H1 (cell line): ENCODE measurements around the gene MTMR2. TPM values are rescaled to one million over a fixed set of nuclear protein-coding genes. Genes with fewer than 3 reads are reported as not detected.

Source experiments
- CTCF ChIA-PET: fragments of 300-600 bp; sonication (Branson Sonifier 250); formaldehyde crosslinking; loops from one replicate; lab custom pipeline; 2021; ENCODE audit not compliant: partially characterized antibody; lab: Charles Lee
- POLR2A ChIA-PET: fragments of 300-600 bp; sonication (Branson Sonifier 250); formaldehyde crosslinking; loops from one replicate; lab custom pipeline; 2021; ENCODE audit warnings: inconsistent platforms; ENCODE audit not compliant: partially characterized antibody; lab: Charles Lee
- DNase-seq, 2 experiments: peaks; one replicate each; pipeline versions ENCODE4 v3.0.0 to v3.0.0-alpha.2; 2010 to 2022; ENCODE audit warnings: low spot score in 2 of 2, low read depth in 1 of 2, mixed read lengths in 1 of 2
- FAIRE-seq: peaks from 2 replicates; lab custom pipeline; 2011; peaks lifted over from hg19 to GRCh38; lab: Jason Lieb, UNC
- H2AFZ ChIP-seq: 2 replicates; pipeline ENCODE4 v1.8.1; 2012; ENCODE audit warnings: low read length, inconsistent platforms
- H2AK5ac ChIP-seq: 2 replicates; pipeline ENCODE4 v1.6.1; 2013; ENCODE audit warnings: low read depth, low read length
- H2BK120ac ChIP-seq: replicated peaks from 2 replicates; pipeline ENCODE3; 2013; ENCODE audit warnings: low read depth, low read length, inconsistent platforms
- H2BK12ac ChIP-seq: 2 replicates; pipeline ENCODE4 v1.6.1; 2013; ENCODE audit warnings: low read depth, low read length
- H2BK15ac ChIP-seq: 2 replicates; pipeline ENCODE4 v1.6.1; 2013; ENCODE audit warnings: low read length
- H2BK20ac ChIP-seq: 2 replicates; pipeline ENCODE4 v1.6.1; 2013; ENCODE audit warnings: low read length
- H2BK5ac ChIP-seq: 2 replicates; pipeline ENCODE4 v1.6.1; 2013; ENCODE audit warnings: low read depth, low read length
- H3K14ac ChIP-seq: 2 replicates; pipeline ENCODE4 v1.6.1; 2013; ENCODE audit warnings: inconsistent platforms; ENCODE audit not compliant: insufficient read length
- H3K18ac ChIP-seq: 2 replicates; pipeline ENCODE4 v1.6.1; 2013; ENCODE audit warnings: low read length; ENCODE audit errors: extremely low read depth
- H3K23ac ChIP-seq: 2 replicates; pipeline ENCODE4 v1.6.1; 2013; ENCODE audit warnings: inconsistent platforms; ENCODE audit not compliant: insufficient read length
- H3K23me2 ChIP-seq: 2 replicates; pipeline ENCODE4 v1.6.1; 2013; ENCODE audit warnings: low read depth, low read length
- H3K27ac ChIP-seq: 2 replicates; pipeline ENCODE4 v1.6.1; 2011; ENCODE audit warnings: low read depth, low read length, inconsistent platforms
- H3K27me3 ChIP-seq, 4 experiments: replicated peaks in 1 of 4; 1 replicate in 1 of 4; 2 replicates in 3 of 4; pipeline versions ENCODE4 v1.6.1 to v1.8.1; 2011 to 2013; ENCODE audit warnings: low read length in 3 of 4, mild to moderate bottlenecking in 3 of 4, inconsistent platforms in 2 of 4, mixed read lengths in 2 of 4, moderate library complexity in 1 of 4; ENCODE audit not compliant: control insufficient read depth in 3 of 4, insufficient read depth in 3 of 4; ENCODE audit errors: extremely low read depth in 1 of 4
- H3K36me3 ChIP-seq, 4 experiments: 2 replicates each; pipeline versions ENCODE4 v1.6.1 to v1.8.1; 2011 to 2013; ENCODE audit warnings: mild to moderate bottlenecking in 4 of 4, low read length in 3 of 4, moderate library complexity in 2 of 4, control low read depth in 1 of 4, inconsistent platforms in 1 of 4; ENCODE audit not compliant: insufficient read depth in 4 of 4, control insufficient read depth in 2 of 4
- H3K4ac ChIP-seq: replicated peaks from 2 replicates; pipeline ENCODE3; 2013; ENCODE audit warnings: low read length, low read depth, mixed read lengths, inconsistent platforms; ENCODE audit not compliant: insufficient read length
- H3K4me1 ChIP-seq, 4 experiments: replicated peaks in 1 of 4; 1 replicate in 1 of 4; 2 replicates in 3 of 4; pipeline versions ENCODE4 v1.6.1 to v1.8.1; 2011 to 2013; ENCODE audit warnings: low read length in 3 of 4, inconsistent platforms in 2 of 4, mixed read lengths in 1 of 4; ENCODE audit not compliant: insufficient read depth in 4 of 4, control insufficient read depth in 3 of 4
- H3K4me2 ChIP-seq, 2 experiments: 2 replicates each; pipeline versions ENCODE4 v1.6.1 to v1.8.1; 2011 to 2013; ENCODE audit warnings: low read depth in 2 of 2, low read length in 2 of 2, control low read depth in 1 of 2, inconsistent platforms in 1 of 2, mild to moderate bottlenecking in 1 of 2; ENCODE audit not compliant: insufficient read depth in 1 of 2
- H3K4me3 ChIP-seq, 4 experiments: fragments of 200-600, 300-600 bp in 1 of 4; sonication (generic), shearing (Covaris generic), sonication (Bioruptor Twin) in 1 of 4; 2 replicates each; pipeline versions ENCODE4 v1.5.1 to v1.8.1; 2011 to 2016; ENCODE audit warnings: low read length in 4 of 4, low read depth in 3 of 4, control low read depth in 2 of 4, inconsistent platforms in 2 of 4, mild to moderate bottlenecking in 2 of 4, mixed read lengths in 1 of 4, moderate library complexity in 1 of 4; ENCODE audit not compliant: insufficient read depth in 2 of 4; ENCODE audit errors: extremely low read depth in 1 of 4
- H3K56ac ChIP-seq: replicated peaks from 2 replicates; pipeline ENCODE3; 2013; ENCODE audit warnings: low read depth, mild to moderate bottlenecking, mixed read lengths, low read length, inconsistent platforms; ENCODE audit not compliant: insufficient read length
- H3K79me1 ChIP-seq: 2 replicates; pipeline ENCODE4 v1.6.1; 2013; ENCODE audit warnings: low read depth, low read length, control low read depth
- H3K79me2 ChIP-seq, 2 experiments: 2 replicates each; pipeline versions ENCODE4 v1.6.1 to v1.8.1; 2012 to 2013; ENCODE audit warnings: low read length in 2 of 2, mild to moderate bottlenecking in 2 of 2, inconsistent platforms in 1 of 2; ENCODE audit not compliant: insufficient read depth in 2 of 2, control insufficient read depth in 1 of 2
- H3K9ac ChIP-seq, 4 experiments: replicated peaks in 1 of 4; 1 replicate in 1 of 4; 2 replicates in 3 of 4; pipeline versions ENCODE4 v1.6.1 to v1.8.1; 2011 to 2013; ENCODE audit warnings: low read depth in 3 of 4, low read length in 3 of 4, control low read depth in 2 of 4, mild to moderate bottlenecking in 2 of 4, moderate library complexity in 2 of 4, inconsistent platforms in 1 of 4; ENCODE audit errors: extremely low read depth in 1 of 4
- H3K9me3 ChIP-seq, 2 experiments: 2 replicates each; pipeline versions ENCODE4 v1.6.1 to v1.8.1; 2012 to 2013; ENCODE audit warnings: mild to moderate bottlenecking in 2 of 2, moderate library complexity in 2 of 2, control low read depth in 1 of 2, inconsistent platforms in 1 of 2, low read depth in 1 of 2, low read length in 1 of 2, mixed read lengths in 1 of 2; ENCODE audit not compliant: insufficient read depth in 2 of 2
- H4K20me1 ChIP-seq, 2 experiments: replicated peaks in 1 of 2; 2 replicates each; pipeline versions ENCODE3 to v1.8.1; 2011 to 2013; ENCODE audit warnings: inconsistent platforms in 2 of 2, low read length in 2 of 2, mild to moderate bottlenecking in 1 of 2; ENCODE audit not compliant: insufficient read depth in 2 of 2, control insufficient read depth in 1 of 2
- H4K5ac ChIP-seq: 2 replicates; pipeline ENCODE4 v1.6.1; 2013; ENCODE audit warnings: low read length, low read depth, mixed read lengths, inconsistent platforms; ENCODE audit not compliant: insufficient read length
- H4K8ac ChIP-seq: 2 replicates; pipeline ENCODE4 v1.8.0; 2013; ENCODE audit warnings: mild to moderate bottlenecking, moderate library complexity, low read length, inconsistent platforms; ENCODE audit not compliant: insufficient read depth; ENCODE audit errors: extremely low read depth
- H4K91ac ChIP-seq: replicated peaks from 2 replicates; pipeline ENCODE3; 2013; ENCODE audit warnings: low read length, mixed read lengths, inconsistent platforms; ENCODE audit not compliant: insufficient read length
- ASH2L ChIP-seq: fragments of 200-600, 300-600 bp; sonication (generic); IDR thresholded peaks from one replicate; pipeline ENCODE4 v1.7.1; 2017; ENCODE audit warnings: low read length
- CHD2 ChIP-seq: IDR thresholded peaks from 2 replicates; pipeline ENCODE4 v1.6.1; 2012; ENCODE audit warnings: low read length, improper control_type of control experiment
- EP300 ChIP-seq, 2 experiments: IDR thresholded peaks; 1 replicate in 1 of 2; 2 replicates in 1 of 2; pipeline ENCODE4 v1.6.1; 2011 to 2012; ENCODE audit warnings: low read depth in 2 of 2, low read length in 2 of 2, mild to moderate bottlenecking in 2 of 2, borderline replicate concordance in 1 of 2, inconsistent platforms in 1 of 2, moderate library complexity in 1 of 2
- EZH2 ChIP-seq: fragments of 200-600 bp; sonication (generic); IDR thresholded peaks from 2 replicates; pipeline ENCODE4 v1.7.1; 2012; ENCODE audit warnings: low read depth, mild to moderate bottlenecking, moderate library complexity, low read length, inconsistent platforms; ENCODE audit not compliant: severe bottlenecking
- TCF12 ChIP-seq: IDR thresholded peaks from 2 replicates; pipeline ENCODE4 v1.6.1; 2011; ENCODE audit warnings: low read depth, mild to moderate bottlenecking, low read length
- WGBS, 2 experiments: shearing (Covaris generic) in 1 of 2; methylation state at CpG; one replicate each; pipeline versions ENCODE4 v1.1.6 to v1.1.7; 2013 to 2015; ENCODE audit warnings: low lambda C conversion rate in 2 of 2, mixed read lengths in 2 of 2, inconsistent platforms in 1 of 2, low coverage in 1 of 2, missing lambda C conversion rate in 1 of 2; ENCODE audit not compliant: insufficient replicate concordance in 2 of 2, insufficient coverage in 1 of 2, insufficient read length in 1 of 2; ENCODE audit errors: extremely low coverage in 1 of 2, missing lambda C conversion rate in 1 of 2; 5-methylcytosine and 5-hydroxymethylcytosine counted together
- polyA plus RNA-seq, 7 experiments: library from polyadenylated mRNA; depleted of rRNA in 3 of 7; stranded (reverse) in 5 of 7; unstranded in 2 of 7; fragments of >200 nt in 5 of 7; fragments of 200-250 nt in 2 of 7; gene quantifications; 1 replicate in 5 of 7; 2 replicates in 1 of 7; 4 replicates in 1 of 7; pipeline versions ENCODE4 v1.2.1 to v1.2.3, GENCODE V29; 2011 to 2013; ENCODE audit warnings: missing spikeins in 2 of 7, mixed read lengths in 2 of 7
- total RNA-seq: library from RNA; stranded (reverse); fragmentation: NEBNext Ultra II Directional; extraction: Animal tissue kit (Norgen Biotek cat#: 25700); gene quantifications from 2 replicates; pipeline ENCODE4 v1.2.1, GENCODE V29; 2021
- TF ChIP-seq, protein P1 (sequence below): IDR thresholded peaks from 2 replicates; pipeline ENCODE4 v1.6.1; 2012; ENCODE audit warnings: inconsistent platforms

MTMR2 gene
- total and polyA plus RNA-seq, 2 of the 8 experiments (the other 6 are each of a cell fraction or from before 2014, with no cell fraction given) = 16.7 to 52.9 TPM

DNA sequence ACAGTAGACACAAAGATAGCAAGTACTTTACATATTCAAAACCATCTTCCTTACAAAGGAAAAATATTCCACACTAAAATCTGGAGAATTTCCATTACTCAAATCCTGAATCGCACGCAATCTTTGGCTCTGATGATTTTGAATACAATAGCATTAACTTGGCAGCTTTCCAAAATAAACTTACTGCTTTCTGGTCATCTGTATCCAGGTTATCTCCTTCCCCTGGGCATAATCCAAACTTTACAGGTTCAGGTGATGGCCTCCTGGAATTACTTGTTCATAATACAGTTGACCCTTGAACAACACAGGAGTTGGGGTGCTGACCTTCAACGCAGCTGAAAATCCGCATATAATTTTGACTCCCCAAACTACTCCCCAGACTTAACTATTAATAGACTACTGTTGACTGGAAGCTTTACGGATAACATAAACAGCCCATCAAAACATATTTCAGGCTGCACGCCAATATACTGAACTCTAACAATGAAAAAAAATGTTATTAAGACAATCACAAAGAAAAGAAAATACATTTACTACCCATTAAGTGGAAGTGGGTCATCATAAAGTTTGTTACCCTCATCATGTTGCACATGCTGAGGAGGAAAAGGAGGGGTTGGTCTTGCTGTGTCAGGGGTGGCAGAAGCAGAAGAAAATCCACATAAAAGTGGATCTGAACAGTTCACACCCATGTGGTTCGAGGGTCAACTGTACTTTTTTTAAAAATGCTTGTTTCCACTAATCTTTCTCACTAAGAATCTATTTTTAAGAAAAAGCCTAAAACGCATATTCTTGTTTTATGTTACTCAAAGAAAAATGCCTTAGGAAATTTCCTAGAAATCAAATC, 6.5 kb downstream of the MTMR2 start:
- TF ChIP-seq ASH2L = no peak
- no peak for TF ChIP-seq EZH2
- TF ChIP-seq CHD2 = no peak
- TF ChIP-seq, protein P1, sequence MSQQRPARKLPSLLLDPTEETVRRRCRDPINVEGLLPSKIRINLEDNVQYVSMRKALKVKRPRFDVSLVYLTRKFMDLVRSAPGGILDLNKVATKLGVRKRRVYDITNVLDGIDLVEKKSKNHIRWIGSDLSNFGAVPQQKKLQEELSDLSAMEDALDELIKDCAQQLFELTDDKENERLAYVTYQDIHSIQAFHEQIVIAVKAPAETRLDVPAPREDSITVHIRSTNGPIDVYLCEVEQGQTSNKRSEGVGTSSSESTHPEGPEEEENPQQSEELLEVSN = no peak
- TF ChIP-seq EP300 (IDR thresholded peaks at IDR 0.05; ENCODE audit: borderline replicate concordance in 1 of 2, low read depth in 2 of 2, low read length in 2 of 2) = no peak
- no peak for TF ChIP-seq TCF12
- TF ChIP-seq, all 59 proteins: peak for 0
- DNase-seq = no peak

More for the DNA sequence above, 6.5 kb downstream of the MTMR2 start:
- no peak overlapping the region for H3K27ac ChIP-seq
- H2AFZ ChIP-seq = no peak overlapping the region
- H3K9ac ChIP-seq = no peak overlapping the region
- no peak overlapping the region for H2BK12ac ChIP-seq
- 0 out of 2 replicates have a peak, but pooled peaks cover 7% of the 10 kb centered on the region for H3K79me1 ChIP-seq
- H3K79me2 ChIP-seq = peaks cover 0 to 81% of the 10 kb centered on the region in 2 experiments; a peak in 3 of 4 replicates
- no peak overlapping the region for H3K14ac ChIP-seq
- no peaks in the 10 kb centered on the region for H3K36me3 ChIP-seq
- CTCF ChIA-PET = interaction anchor here (1.0 to 1.5 kb wide), 4 partner anchors 68 to 477 kb away, joined by 3 to 4 read pairs (median 3); partner anchors contain the start of gene MAML2
- H4K20me1 ChIP-seq = peaks cover 0 to 3% of the 10 kb centered on the region in 2 experiments
- no peak overlapping the region for H2AK5ac ChIP-seq
- no peak overlapping the region for H3K56ac ChIP-seq
- no peaks in the 10 kb centered on the region for H3K9me3 ChIP-seq
- no peak overlapping the region for H4K8ac ChIP-seq
- H3K4ac ChIP-seq = no peak overlapping the region
- POLR2A ChIA-PET = no interaction called here
- no peak overlapping the region for H3K4me2 ChIP-seq
- H3K4me1 ChIP-seq = no peaks in the 10 kb centered on the region
- no peak overlapping the region for H2BK20ac ChIP-seq
- no peak for FAIRE-seq
- H3K18ac ChIP-seq = no peak overlapping the region
- H4K91ac ChIP-seq = no peak overlapping the region
- no peak overlapping the region for H2BK5ac ChIP-seq
- H4K5ac ChIP-seq = no peak overlapping the region
- no peak overlapping the region for H2BK15ac ChIP-seq
- 88% methylated on average over 8 of the region's 8 CpGs; no CpG with 5 or more reads in 1 of the 2 experiments for WGBS, 2 experiments
- no peak overlapping the region for H3K23ac ChIP-seq
- H3K23me2 ChIP-seq = no peaks in the 10 kb centered on the region
- no peak overlapping the region for H2BK120ac ChIP-seq
- H3K4me3 ChIP-seq = no peak overlapping the region
- H3K27me3 ChIP-seq = no peaks in the 10 kb centered on the region
